CD4-positive, alpha-beta T cell treated with Interleukin-6 at 100 ng/mL for 8 hours (primary cell): Measurements from ENCODE around the gene CHST11.
"Not testable (repeated sequence)": the region's sequence is repeated elsewhere in the genome, so short reads cannot be mapped to it uniquely, and the experiment has no call there.

Experiments used
- DNase-seq: peaks from one replicate; pipeline ENCODE4 v3.0.0-alpha.2; 2020; ENCODE audit warnings: mixed read lengths, low spot score

Gene CHST11

GRCh38 chr12:104604070-104604994, 147.6 kb downstream of the CHST11 start:
- peak; percentile 57 for DNase-seq

GRCh38 chr12:104604995-104605675, 148.4 kb downstream of the CHST11 start:
- no peak for DNase-seq

GRCh38 chr12:104605685-104606084, 148.9 kb downstream of the CHST11 start:
- no peak for DNase-seq

GRCh38 chr12:104608998-104609397, 152.2 kb downstream of the CHST11 start:
- DNase-seq: no peak

GRCh38 chr12:104609445-104609844, 152.7 kb downstream of the CHST11 start:
- no peak for DNase-seq

GRCh38 chr12:104610513-104611235, 153.9 kb downstream of the CHST11 start:
- no peak for DNase-seq

- no peak for DNase-seq
These were observed 154.9 kb downstream of the CHST11 start for GRCh38 chr12:104611671-104612070.

GRCh38 chr12:104613372-104613771, 156.6 kb downstream of the CHST11 start:
- DNase-seq: not testable (repeated sequence)

- DNase-seq: no peak
These were observed 158.4 kb downstream of the CHST11 start for GRCh38 chr12:104615048-104615561.

GRCh38 chr12:104618691-104619090, 161.9 kb downstream of the CHST11 start:
- no peak for DNase-seq

GRCh38 chr12:104619305-104619704, 162.6 kb downstream of the CHST11 start:
- no peak for DNase-seq

GRCh38 chr12:104620837-104621531, 164.2 kb downstream of the CHST11 start:
- DNase-seq: no peak

GRCh38 chr12:104622928-104623327, 166.2 kb downstream of the CHST11 start:
- no peak for DNase-seq

- no peak for DNase-seq
These were observed 167.1 kb downstream of the CHST11 start for GRCh38 chr12:104623883-104624282.

- no peak for DNase-seq
These were observed 167.8 kb downstream of the CHST11 start for GRCh38 chr12:104624529-104624928.

GRCh38 chr12:104626069-104626837, 169.5 kb downstream of the CHST11 start:
- DNase-seq: no peak

GRCh38 chr12:104627231-104627989, 170.7 kb downstream of the CHST11 start:
- DNase-seq: no peak

GRCh38 chr12:104627990-104628830, 171.5 kb downstream of the CHST11 start:
- no peak for DNase-seq

GRCh38 chr12:104628831-104629135, 172.0 kb downstream of the CHST11 start:
- no peak for DNase-seq
